ENCODE data around the gene PLCB4.

The PLCB4 gene

DNA sequence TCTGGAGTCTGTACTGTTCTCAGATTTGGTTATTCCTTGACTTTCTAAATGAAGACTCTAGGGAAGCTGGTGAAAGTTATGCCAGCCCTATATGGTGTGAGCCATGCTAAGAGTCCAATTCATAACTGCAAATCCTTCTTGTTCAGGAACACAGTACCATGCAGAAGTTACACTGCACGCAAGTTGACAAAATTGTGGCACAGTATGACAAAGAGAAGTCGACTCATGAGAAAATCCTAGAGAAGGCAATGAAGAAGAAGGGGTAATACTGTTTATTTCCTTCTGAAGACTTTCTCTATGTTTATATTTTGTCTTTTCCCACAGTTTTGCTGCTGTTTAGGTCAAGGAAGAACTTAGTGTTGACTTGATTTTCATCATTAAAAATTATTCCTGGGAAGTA is 384.3 kb downstream of the PLCB4 start:
- DNase-seq (ENCODE audit: low spot score): no peak

DNA sequence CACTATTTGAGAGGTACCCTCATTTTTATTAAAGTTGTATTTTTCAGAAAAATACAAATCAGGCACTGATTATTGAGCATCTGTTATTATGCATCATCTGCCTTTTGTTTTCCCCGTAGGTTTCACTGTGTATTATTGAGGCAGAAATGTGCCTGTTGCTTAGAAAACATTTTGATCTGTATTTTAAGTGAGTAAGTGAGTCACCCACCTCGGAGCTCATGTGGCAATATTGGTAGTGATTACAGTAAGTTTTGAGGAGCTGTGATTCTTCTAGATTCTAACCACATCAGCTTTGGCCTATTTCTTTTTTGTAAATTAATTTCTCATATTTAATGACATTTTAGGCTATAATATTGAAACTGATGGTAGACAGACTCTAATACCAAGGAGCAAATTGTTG is 385.9 kb downstream of the PLCB4 start:
- DNase-seq (ENCODE audit: low spot score): no peak

DNA sequence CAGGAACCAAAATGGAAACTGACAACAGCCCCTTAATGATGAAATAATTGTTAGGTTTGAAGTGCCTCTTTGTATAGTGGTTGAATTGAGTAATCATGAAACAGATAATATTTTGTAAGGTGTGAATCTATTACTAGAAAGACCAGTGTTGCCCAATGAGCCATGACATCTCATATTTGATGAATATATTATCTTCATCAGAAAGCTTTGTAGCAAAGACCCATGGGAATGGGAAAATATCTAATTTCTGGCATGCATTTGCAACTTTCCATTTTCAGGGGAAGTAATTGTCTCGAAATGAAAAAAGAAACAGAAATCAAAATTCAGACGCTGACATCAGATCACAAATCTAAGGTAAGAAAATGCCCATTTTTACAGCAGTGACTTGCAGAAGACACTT is 388.2 kb downstream of the PLCB4 start:
- no peak for DNase-seq (ENCODE audit: low spot score)

DNA sequence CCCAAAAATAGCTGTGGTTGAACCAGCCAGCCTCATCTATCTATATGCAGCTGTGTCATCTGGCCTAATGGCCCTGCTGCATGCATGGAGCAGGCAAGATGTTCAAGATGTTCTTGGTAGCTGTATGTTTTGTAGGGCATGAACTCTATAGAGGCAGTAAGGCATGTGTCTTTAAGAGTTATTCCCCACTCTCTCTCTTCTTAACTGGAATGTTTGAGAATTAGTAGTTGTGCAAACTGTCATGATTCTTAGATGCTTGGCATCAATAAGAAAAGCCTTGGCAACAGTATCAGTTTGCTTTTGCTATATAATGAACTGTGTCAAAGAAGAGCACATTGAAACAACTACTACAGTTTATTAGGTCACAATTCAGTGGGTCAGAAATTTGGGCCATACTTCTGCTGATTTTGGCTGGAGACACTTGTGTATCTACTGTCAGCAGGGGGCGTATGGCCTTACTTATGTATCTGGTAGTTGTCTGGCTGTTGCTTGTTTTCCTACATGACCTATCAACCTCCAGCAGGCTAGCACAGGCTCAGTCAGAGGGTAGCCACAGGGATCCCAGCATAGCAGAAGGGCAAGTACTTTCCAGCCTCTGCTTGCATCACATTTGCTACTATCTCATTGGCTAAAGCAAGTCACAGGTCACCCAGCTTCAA is 389.4 kb downstream of the PLCB4 start:
- peak; percentile 13 for DNase-seq (ENCODE audit: low spot score)

DNA sequence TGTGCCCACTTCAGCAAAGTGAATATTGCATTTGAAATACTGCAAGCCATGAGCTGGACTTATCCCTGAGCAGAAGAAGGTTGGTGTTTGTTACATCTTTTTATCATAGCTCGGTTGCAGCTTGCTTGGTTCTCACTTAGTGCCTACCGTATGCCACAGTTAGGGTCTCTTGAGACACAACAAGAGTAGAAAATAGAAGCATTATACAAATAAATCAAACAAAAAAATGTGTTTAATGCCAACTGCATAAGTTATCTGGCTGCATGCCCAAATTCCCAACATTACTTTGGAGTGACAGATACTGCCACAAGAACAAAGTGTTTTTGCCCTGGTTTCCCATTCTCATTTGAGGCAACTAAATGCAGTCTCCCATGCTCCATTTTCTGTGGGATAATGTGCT is 391.6 kb downstream of the PLCB4 start:
- DNase-seq (ENCODE audit: low spot score): no peak

DNA sequence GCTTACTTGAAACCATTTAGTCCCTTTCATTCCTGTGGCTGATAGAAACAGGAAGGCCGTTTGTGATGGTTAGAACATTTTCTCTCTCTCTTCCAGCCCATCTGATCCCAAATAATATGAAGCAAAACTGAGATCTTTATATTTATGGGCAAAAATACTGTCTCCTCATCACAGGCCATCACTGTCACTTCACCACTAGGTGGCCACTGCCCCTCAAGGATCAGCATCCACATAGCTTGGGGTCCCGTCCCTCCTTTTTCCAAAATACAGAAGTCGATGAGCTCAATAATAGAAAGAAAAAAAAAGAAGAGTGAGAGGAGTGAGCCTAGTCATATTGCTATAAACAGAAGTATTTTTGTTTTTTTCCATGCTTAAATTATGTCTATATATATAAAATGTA is 399.1 kb downstream of the PLCB4 start:
- DNase-seq (ENCODE audit: low spot score): peak; percentile 5

DNA sequence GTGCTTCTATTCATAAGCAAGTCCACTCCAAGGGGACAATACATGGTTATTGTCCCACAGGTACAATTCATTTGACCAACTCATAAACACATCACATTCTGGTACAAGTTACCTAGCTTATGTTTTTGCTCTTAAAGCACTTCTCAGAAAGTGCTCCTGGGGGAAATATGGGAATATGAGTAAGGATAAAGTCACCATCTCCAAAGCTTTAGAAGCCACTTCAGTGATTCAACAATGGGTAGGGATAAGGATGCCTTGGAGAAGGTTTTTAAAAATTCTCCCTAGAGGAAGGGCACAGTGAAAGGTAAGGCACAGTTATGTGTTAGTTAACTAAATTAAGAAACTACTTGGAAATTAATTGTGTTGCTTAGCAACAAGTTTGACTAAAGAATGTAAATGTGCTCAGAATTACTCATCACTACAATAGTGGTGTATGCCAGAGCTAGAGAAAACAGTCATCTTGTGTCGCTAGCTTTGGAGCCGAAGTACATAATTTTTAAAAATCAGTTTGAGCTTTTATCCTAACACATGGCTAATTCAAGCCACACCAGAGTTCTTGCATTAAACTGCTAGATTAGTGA is 406.0 kb downstream of the PLCB4 start:
- DNase-seq (ENCODE audit: low spot score): no peak

DNA sequence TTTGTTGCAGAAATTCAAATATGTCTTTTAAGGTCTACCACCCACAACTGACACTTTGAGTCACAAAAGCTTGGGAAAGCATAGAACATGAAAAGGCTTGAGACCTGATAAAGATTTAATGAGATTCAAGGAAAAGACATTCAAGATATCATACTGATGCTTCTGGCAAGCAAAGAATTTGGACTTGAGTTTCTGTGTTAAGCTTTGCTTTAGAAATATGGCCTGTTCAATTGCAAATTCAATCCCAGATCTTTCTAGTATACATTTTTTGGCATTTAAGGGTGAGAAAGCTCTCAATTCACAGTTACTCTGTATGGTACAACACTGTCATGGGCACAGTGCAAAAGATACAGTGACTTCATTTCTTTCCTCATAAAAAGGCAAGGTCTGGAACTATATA is 406.6 kb downstream of the PLCB4 start:
- DNase-seq (ENCODE audit: low spot score): no peak

DNA sequence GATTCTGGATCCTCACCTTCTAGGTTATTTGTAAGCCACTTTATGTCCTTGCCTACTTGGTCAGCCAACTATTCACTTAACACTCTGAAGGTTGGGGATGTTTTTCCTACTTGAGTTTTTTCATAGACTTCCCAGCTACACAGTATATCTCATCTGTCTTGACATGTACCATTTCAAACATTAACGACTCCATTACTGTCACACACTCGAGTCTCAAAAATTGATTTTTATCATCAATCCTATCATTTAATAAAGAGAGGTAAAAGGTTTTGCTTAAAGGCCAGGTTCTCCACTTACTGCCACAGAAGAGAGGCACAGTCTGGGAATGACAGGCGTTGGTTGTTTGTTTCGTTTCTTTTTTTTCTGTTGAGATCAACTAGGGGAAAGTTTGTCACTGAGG is 407.3 kb downstream of the PLCB4 start:
- DNase-seq (ENCODE audit: low spot score): no peak

DNA sequence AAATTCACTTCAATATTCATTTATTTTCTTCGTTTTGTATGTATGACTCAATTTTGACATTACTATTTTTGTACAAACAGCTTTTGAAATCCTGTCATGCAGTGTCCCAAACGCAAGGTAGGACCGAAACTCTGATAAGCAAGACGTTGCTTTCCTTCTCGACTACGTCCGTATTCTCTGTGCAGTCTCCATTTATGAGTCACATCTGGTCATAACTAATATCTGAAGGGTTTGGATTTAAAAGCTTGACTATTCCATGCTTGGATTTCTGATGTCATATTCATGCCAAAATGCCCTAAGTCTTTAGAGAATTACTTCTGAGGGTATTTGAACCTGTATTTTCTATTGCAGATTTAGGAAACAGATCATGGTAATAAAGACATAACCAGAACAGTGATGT is 407.8 kb downstream of the PLCB4 start:
- DNase-seq (ENCODE audit: low spot score): no peak

DNA sequence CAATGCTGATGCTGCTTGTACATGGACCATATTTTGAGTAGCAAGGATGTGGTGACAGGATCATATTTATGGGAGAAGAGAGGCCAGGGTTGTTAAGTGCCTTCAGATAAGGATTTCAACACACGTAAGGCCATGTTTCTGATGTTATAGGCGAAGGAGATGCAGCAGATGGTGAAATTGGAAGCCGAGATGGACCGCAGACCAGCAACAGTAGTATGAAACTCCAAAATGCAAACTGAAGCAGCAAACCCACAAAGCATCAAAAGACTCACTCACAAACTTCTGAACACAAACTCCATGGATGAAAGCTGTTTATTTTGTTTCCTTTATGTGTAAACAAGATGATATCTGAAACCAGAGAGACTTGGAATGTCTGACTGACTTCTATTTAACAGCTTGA is 409.9 kb downstream of the PLCB4 start:
- DNase-seq (ENCODE audit: low spot score): no peak

DNA sequence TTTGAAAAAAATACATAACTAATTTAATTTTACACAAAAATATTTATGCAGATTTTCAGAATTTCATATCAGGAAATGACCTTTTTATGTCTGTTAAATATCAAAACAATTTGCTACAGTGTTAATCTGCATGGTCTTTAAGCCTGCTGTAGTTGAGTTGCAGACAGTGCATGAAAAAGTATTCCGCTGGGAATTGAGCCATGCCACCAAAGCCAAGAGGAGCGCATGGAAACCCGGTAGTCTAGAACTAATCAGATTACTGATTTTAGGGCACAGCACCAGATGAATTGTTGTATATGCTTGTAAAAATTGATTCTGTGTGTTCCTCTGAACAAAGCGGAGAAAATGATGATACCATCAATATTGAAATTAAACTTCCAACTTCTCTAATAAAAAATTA is 411.2 kb downstream of the PLCB4 start:
- no peak for DNase-seq (ENCODE audit: low spot score)

DNA sequence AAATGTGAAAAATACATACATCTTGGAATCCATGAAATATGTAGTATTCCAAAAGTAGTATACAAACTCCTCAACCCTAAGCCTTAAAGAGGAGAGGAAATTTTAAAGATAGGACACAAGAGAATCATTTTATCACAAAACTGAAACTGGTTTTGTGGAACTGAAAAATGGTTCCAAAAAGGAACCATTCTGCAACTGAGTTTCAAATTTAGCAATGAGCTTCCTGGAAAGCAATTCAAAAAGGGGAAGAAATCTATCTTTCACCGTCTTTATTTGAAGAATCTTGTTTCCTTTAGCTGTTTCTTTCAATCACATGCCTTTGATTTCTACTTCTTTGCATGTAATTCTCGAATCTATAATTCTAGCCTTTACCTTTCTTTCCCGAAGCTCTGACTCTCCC is 413.3 kb downstream of the PLCB4 start:
- DNase-seq (ENCODE audit: low spot score): no peak

DNA sequence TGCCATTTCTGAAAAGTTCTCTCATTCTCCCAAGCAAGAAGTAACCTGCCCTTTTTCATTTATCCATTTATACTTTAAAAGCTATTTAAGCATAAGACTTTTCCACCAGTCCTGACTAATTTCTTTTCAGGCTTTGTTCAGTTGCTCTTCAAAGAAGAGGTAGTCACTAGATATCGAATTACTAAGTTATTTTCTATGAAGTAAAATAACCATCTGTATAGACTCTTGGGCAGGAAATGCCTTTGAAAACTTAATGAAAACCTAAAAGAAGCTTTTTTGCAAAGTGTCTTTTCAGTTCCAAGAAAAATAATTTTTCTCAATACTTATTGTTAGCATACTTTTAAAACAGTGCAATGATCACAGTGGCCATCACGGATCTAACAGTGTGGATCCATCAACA is 414.2 kb downstream of the PLCB4 start:
- DNase-seq (ENCODE audit: low spot score): no peak

DNA sequence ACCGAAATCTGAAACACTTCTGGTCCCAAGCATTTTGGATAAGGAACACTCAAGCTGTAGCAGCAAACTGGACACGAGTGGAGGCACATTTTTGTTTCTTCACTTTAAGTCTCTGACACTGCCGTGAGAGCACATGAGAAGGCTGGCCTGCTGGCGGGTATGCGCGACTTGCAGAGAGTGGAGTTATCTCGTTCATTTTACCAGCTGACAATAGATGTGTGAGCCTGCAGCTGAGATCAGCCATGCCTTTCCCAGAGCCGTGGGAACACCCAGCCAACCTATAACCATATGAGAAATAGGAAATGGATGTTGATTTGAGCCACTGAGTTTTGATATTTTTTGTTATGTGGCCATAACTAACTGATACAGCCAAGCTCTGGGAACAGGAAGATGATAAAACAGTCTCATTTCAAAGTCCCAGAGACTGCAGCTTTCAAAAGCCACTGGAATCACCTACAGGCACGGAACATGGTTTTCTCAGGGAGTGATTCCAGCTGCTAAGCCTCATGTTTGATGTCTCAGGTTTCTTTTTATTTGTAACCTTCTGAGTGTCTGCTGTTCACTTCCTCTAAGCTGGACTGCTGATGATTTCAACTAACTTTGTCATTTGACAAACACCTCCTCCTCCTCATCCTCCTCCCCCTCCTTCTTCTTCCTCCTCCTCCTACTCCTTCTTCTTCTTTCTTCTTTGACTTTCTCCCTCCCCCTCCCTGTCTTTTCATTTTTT is 416.9 kb downstream of the PLCB4 start:
- no peak for DNase-seq (ENCODE audit: low spot score)

DNA sequence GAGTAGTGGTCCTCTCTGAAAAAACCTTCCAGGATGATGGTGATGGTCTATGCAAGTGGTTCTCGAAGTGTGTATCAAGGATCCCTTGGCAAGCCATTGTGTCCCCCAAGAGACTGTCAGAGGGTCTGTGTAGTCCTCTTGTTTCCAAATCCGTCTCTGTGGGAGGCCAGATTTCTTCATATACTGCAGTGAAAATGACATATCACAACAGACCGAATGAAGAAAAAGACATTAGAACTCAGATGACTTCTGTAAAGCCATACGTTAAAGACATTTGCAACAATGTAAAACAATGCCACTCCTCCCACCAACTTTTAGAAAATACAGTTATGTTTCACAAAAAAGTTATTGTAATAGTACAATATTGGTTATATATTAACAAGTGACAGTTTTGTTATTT is 418.3 kb downstream of the PLCB4 start:
- no peak for DNase-seq (ENCODE audit: low spot score)

DNA sequence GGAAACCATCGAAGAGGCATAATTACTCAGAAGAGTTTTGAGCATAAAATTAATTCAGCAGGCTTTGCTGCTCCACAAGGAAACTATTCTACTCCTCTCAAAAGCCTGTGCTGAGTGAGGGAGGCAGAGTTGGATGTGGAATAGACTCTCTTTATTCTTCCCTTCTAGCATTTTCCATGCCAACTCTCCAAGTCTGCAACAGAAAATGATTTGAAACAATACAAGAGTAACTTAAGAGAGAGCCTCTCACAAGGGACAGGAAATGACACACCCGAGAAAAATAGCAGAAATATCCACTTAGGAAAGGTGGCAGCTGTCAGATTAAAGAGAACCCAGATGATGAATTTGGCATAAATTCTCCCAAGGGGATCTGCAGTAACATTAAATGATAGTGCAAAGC is 419.2 kb downstream of the PLCB4 start:
- no peak for DNase-seq (ENCODE audit: low spot score)

DNA sequence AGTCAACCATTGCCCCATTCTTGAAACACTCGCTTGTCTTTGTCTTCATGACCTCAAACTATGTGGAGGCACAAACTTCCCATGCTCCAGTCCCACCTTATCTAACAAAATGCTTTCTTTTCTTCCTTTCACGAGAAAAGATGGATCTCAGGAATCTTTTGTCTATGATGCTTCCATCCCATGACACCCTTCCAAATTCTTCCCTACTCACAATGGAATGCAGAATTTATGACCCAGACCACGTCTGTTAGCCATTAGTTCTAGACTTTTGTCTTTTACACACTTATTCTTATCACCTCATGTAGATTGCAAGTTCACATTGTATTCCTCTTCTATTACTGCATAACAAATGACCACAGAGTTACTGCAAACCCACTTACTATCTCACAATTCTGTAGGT is 421.3 kb downstream of the PLCB4 start:
- DNase-seq (ENCODE audit: low spot score): no peak

DNA sequence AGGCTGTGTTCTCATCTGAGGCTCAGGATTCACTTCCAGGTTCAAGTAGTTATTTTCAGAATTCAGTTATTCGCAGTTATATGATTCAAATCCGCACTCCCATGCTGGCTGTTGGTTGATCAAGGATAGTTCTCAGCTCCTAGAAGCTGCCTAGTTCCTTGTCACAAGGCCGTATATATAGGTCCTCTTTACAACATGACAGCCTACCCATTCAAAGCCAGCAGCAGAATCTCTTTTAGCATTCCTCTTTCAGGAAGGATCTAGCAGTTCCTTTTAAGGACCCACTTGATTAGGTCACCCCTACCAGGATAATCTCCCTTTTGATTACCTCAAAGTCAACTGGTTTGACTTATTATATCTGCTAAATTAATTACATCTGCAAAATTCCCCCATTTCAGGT is 421.7 kb downstream of the PLCB4 start:
- no peak for DNase-seq (ENCODE audit: low spot score)

DNA sequence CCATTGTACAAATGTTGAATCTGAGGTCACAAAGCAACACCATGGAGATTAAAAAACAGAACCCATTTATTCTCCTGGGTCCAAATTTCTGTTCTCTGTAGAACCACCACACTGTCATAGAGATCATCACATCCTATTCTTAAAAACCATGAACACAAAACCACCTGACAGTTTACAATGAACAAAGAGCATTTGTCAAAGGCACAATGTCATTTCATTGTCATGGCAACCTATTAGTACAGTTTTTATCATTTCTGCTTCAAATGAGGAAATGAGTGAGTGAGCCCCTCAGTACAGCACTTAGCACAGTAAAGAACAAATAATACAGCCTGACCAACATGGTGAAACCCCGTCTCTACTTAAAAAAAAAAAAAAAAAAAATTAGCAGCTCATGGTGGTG is 422.4 kb downstream of the PLCB4 start:
- no peak for DNase-seq (ENCODE audit: low spot score)

DNA sequence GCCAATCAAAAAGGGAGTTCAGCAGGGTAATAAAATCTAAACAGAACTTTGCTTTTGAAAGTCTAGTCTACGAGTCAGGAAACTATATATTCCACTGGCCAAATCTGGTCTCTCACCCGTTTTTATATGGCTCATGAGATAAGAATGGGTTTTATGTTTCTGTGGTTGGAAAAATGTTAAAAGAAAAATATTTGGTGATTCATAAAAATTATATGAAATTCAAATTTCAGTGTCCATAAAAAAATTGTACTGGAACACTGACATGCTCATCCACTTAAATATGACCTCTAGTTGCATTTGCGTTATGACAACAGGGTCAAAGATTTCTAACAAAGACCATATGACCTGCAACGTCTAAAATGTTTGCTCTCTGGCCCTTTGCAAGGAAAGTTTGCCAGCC is 423.2 kb downstream of the PLCB4 start:
- DNase-seq (ENCODE audit: low spot score): no peak

DNA sequence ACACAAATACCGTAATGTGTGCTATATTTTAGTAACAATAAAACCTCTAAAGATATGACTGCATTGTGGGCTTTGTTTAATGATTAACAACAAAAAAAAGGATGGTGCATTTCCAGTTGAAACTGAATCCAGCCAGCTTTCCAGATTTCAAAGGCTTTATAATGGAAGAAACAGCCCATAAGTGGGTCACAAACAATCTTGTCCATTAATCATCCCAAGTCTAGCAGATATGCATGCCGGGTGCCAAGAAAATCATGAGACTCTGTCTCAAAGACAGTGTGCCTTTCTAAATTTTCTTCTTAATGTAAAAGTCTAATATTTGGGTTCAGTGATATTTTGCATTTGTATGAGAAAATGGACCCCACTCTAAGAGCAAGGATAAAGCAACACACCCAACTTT is 424.9 kb downstream of the PLCB4 start:
- DNase-seq (ENCODE audit: low spot score): no peak

DNA sequence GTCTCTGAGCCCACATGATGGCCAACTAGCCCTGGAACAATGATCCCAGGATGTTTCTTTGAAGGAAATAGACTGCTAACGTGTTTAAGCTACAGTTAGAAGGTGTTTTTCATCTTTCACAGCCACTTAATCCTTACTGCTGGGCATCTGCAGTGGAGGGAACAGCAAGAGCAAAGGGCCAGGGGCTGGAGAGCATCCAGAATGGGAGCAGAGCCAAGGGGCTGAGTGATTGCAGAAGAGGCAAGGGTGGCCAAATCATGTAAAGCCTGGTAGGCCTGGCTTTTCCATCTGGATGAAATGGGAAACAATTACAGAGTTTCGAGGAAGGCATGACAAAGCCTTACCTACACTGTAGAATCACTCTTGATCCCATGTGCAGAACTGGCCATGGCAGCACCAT is 426.8 kb downstream of the PLCB4 start:
- DNase-seq (ENCODE audit: low spot score): no peak

DNA sequence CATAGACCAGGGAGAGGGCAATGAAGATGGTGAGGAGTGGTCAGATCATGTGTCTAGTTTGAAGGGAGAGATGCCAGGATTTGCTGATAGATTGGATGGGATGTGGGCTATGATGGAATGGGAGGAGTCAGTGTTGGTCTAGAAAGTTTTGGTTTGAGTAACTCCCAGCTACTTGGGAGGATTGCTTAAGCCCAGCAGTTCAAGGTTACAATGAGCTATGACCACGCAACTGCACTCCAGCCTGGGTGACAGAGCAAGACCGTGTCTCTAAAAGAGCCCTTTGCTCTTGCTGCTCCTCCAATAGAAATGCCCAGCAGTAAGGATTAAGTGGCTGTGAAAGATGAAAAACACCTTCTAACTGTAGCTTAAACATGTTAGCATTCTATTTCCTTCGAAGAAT is 427.3 kb downstream of the PLCB4 start:
- DNase-seq (ENCODE audit: low spot score): no peak

Measured in germinal center (tissue), 1 donor.